Activated T-cell treated with anti-CD3 and anti-CD28 coated beads, Interleukin-2, amount 50 U/mL, for 4 hours (primary cell): ENCODE results near the gene SLC35G6. TPM values are rescaled to one million over a fixed set of nuclear protein-coding genes. Genes with fewer than 3 reads are reported as not detected.
A peak's percentile ranks its signal among the peaks of the same experiment; 100 is the strongest.
"Not testable (repeated sequence)": the region's sequence is repeated elsewhere in the genome, so short reads cannot be mapped to it uniquely, and the experiment has no call there.

ENCODE experiments used
- ATAC-seq, 2 donors: fragments of 200-7000 bp; cut with Tn5 transposase; one replicate each; pipeline ENCODE4 v1.10.0; 2021
- DNase-seq: peaks from one replicate; pipeline ENCODE4 v3.0.0-alpha.2; 2020
- H3K27me3 Mint-ChIP-seq: one replicate; pipeline ENCODE4 v1.8.0; 2021; ENCODE audit warnings: low read depth, mixed read lengths
- H3K36me3 Mint-ChIP-seq: one replicate; pipeline ENCODE4 v1.8.0; 2022; ENCODE audit warnings: mixed read lengths; ENCODE audit not compliant: insufficient read depth
- H3K4me1 Mint-ChIP-seq: one replicate; pipeline ENCODE4 v1.8.0; 2021; ENCODE audit warnings: low read depth, mixed read lengths
- H3K4me3 Mint-ChIP-seq: one replicate; pipeline ENCODE4 v1.8.0; 2021; ENCODE audit warnings: mild to moderate bottlenecking, moderate library complexity, mixed read lengths
- H3K9me3 Mint-ChIP-seq: one replicate; pipeline ENCODE4 v1.8.0; 2021; ENCODE audit warnings: mixed read lengths
- total RNA-seq, 3 donors: library from RNA; stranded (reverse); gene quantifications; one replicate each; pipeline ENCODE4 v1.2.1, GENCODE V29; 2021

SLC35G6 gene
- total RNA-seq: not detected

DNA sequence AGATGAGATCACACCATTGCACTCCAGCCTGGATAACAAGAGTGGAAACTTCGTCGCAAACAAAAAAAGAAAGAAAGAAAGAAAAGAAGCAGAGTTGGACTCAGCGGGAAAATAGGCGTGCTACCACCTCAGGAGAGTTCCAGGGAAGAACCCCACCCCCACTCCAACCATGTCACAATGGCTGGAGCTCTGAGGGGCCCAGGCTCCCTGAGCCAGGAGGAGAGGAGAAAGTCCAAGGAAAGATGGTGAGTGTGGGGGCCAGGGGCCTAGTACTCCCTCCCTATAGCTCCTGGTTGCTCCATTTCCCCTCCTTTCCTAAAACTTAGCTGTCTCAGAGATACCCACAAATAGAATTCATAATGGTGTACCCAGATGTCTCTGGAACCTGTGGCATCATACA, at the start of gene SLC35G6:
SLC35G6 (plus strand) TSS at position 172 of the 400 bp plus-strand sequence; CDS start at position 243, 71 bp downstream.
- H3K4me3 Mint-ChIP-seq: peak within 1 kb of the TSS; percentile 88
- not testable (repeated sequence) for ATAC-seq

DNA sequence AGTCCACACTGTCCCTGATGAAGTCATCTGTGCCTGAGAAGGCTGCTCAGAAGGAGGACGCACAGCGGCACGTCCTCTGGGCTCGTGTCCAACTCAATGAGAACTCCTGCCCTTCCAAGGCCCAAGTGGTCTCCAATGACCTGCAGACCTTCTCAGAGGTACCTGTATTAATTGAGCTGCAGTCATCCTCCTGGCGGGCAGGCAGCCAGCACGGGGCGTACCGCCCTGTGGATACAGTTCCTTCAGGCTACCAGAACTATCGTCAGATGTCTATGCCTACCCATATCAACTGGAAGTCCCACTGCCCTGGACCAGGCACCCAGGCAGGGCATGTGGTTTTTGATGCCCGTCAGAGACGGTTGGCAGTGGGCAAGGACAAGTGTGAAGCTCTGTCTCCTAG, 49.0 kb upstream of the SLC35G6 start:
- DNase-seq (no peak), ATAC-seq (no peak)
- H3K4me1 Mint-ChIP-seq: peaks cover 11% of the 10 kb centered on the region
- H3K27me3 Mint-ChIP-seq: no peaks in the 10 kb centered on the region
- no peaks in the 10 kb centered on the region for H3K9me3 Mint-ChIP-seq
- H3K4me3 Mint-ChIP-seq: no peak overlapping the region
- no peaks in the 10 kb centered on the region for H3K36me3 Mint-ChIP-seq

More for the DNA sequence above, at the start of gene SLC35G6:
- peaks cover 11% of the 10 kb centered on the region for H3K36me3 Mint-ChIP-seq
- H3K4me1 Mint-ChIP-seq: peaks cover 70% of the 10 kb centered on the region
- not testable (repeated sequence) for H3K27me3 Mint-ChIP-seq, DNase-seq, H3K9me3 Mint-ChIP-seq

DNA sequence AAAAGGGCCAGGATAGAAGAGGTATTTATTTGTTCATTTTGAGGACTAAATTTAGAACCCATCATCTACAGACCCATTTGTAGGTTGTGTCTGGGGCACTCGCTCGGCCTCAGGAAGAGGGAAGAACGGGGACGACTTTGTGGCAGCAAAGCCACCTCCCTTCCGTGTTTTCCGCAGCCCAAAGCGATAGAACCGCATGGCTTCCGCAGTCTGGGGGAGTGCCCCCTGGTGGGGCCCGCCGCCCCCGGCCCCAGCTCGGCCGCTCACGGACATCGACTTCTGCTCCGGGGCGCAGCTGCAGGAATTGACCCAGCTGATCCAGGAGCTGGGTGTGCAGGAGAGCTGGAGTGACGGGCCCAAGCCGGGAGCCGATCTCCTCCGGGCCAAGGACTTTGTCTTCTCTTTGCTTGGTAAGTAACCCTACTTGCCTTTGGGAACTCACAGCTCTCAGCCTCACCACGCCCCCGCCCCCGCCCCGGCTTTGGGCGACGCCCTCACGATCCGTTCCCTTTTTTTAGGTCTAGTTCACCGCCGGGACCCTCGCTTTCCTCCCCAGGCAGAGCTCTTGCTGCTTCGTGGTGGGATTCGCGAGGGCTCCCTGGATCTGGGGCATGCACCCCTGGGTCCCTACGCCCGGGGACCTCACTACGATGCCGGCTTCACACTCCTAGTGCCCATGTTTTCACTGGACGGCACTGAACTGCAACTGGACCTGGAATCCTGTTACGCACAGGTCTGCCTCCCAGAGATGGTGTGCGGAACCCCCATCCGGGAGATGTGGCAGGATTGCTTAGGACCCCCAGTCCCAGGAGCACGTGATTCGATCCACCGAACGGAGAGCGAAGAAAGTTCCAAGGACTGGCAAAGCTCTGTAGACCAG, 45.3 kb upstream of the SLC35G6 start:
- no peaks in the 10 kb centered on the region for H3K36me3 Mint-ChIP-seq
- peaks cover 20% of the 10 kb centered on the region for H3K27me3 Mint-ChIP-seq
- H3K4me1 Mint-ChIP-seq: peaks cover 34% of the 10 kb centered on the region
- peak overlapping the region; percentile 93 for H3K4me3 Mint-ChIP-seq
- H3K9me3 Mint-ChIP-seq: no peaks in the 10 kb centered on the region
- ATAC-seq (peak; percentile 20 to 25), DNase-seq (peak; percentile 48)

DNA sequence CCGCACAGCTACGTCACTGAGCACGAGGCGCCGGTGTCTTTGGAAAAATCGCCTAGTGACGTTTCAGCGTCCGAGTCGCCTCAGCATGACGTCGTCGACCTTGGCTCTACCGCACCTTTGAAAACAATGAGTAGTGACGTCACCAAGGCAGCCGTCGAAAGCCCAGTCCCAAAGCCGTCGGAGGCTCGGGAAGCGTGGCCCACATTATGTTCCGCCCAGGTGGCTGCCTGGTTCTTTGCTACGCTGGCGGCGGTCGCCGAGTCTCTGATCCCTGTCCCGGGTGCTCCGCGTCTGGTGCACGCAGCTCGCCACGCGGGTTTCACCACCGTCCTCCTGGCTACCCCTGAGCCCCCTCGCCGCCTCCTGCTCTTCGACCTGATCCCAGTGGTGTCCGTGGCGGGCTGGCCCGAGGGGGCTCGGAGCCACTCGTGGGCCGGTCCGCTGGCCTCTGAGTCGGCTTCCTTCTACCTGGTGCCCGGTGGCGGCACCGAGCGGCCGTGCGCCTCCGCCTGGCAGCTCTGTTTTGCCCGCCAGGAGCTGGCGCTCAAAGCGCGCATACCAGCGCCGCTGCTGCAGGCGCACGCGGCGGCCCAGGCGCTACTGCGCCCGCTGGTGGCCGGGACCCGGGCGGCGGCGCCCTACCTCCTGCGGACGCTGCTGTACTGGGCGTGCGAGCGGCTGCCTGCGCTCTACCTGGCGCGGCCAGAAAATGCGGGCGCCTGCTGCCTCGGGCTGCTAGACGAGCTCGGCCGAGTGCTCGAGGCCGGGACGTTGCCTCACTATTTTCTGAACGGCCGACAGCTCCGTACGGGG, 44.5 kb upstream of the SLC35G6 start:
- H3K4me3 Mint-ChIP-seq: peak overlapping the region; percentile 93
- DNase-seq (peak; percentile 77), ATAC-seq (peak; percentile 75 to 78)
- no peaks in the 10 kb centered on the region for H3K36me3 Mint-ChIP-seq
- H3K4me1 Mint-ChIP-seq: peaks cover 35% of the 10 kb centered on the region
- H3K27me3 Mint-ChIP-seq: peaks cover 27% of the 10 kb centered on the region
- no peaks in the 10 kb centered on the region for H3K9me3 Mint-ChIP-seq

DNA sequence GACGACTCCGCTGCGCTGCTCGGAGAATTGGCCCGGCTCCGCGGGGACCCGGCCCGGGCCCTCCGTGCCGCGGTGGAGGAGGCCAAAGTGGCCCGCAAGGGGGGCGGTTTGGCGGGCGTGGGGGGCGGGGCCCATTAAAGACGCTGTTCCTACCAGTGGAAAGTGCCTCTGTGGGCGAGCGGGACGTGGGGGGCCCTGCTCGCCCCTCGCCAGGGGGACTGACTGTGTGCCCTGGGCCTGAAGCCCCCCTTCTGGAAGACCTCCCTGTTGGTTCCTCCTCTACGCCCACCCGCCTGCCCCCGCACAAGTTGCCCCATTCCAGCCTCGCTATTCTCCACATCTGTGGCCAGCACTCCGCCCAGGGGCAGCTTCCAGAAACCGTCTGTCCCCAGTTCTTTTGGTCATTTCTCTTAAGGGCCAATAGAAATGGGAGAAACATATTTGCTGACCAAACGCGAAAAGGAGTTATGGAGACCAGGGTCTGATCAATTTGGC, 43.8 kb upstream of the SLC35G6 start:
- no peak for DNase-seq
- Mint-ChIP-seq H3K9me3 (no peaks in the 10 kb centered on the region), H3K36me3 (no peaks in the 10 kb centered on the region), H3K4me1 (peaks cover 35% of the 10 kb centered on the region), H3K4me3 (peak overlapping the region; percentile 67), H3K27me3 (peaks cover 32% of the 10 kb centered on the region)
- no peak for ATAC-seq

DNA sequence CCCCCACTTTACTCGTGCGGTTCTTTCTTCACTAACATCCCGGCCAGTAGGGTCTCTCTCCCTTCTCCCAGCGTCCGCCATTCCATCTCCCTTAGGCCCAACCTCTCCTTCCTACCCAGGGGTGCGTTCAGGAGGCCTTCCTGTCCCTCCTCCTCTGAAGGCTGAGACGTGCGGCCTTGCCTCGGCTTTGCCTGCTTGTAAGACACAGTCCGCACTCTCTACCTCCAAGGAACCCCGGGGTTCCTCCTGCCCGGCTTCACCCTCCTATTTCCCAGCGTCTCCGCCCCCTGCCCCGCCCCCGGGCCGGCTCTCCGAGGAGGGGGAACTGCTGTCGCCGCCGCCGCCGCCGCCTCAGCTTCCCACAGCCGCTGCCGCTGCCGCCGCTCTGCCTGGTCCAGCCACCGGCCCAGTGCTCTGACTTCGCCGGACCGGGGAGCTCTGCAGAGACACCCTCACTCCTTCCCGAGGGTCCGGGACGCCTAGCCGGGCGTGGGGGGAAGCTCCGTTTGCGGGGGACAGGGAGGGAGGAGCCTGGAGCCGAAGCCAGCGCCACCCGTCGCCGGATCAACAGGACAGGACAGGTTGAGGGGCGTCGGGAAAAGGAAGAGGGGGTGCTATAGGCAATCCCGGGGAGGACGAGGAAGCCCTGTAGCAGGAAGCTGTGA, 43.2 kb upstream of the SLC35G6 start:
- Mint-ChIP-seq H3K4me1 (peaks cover 35% of the 10 kb centered on the region), H3K4me3 (peak overlapping the region; percentile 67), H3K9me3 (no peaks in the 10 kb centered on the region), H3K36me3 (no peaks in the 10 kb centered on the region), H3K27me3 (peaks cover 39% of the 10 kb centered on the region)
- ATAC-seq (no peak), DNase-seq (peak; percentile 61)

DNA sequence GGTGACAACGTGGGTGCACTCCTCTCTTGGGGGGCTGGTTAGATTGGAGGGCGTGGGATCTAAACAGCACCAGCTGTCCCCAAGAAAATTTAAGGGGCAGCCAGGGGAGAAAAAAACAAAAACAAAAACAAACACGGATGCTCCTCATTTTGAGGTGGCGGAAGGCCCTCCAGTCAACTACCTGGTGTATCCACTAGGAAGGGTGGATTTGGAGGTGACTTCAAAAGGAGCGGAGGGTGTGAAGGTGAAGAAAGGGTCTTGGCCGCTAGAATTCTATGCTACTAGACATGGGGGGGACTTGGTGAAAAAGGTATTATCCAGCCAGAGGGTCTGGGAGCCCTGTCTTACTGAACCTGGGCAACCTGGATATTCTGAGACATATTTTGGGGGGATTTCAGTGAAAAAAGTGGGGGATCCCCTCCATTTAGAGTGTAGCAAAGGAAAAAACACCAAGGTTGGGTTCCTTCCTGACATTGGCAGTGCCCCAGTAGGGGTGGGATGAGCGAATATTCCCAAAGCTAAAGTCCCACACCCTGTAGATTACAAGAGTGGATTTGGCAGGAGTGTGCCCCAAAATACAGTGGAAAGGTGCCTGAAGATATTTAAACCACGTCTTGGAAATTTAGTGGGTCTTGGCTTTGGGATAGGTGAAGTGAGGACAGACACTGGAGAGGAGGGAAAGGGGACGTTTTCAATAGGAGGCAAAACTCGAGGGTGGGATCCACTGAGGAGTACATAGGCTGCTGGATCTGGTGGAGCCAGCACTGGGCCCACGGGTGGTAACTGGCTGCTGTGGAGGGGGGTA, 42.4 kb upstream of the SLC35G6 start:
- Mint-ChIP-seq H3K9me3 (no peaks in the 10 kb centered on the region), H3K4me3 (peak overlapping the region; percentile 67), H3K36me3 (no peaks in the 10 kb centered on the region), H3K4me1 (peaks cover 35% of the 10 kb centered on the region), H3K27me3 (peaks cover 47% of the 10 kb centered on the region)
- DNase-seq: no peak
- ATAC-seq: no peak

DNA sequence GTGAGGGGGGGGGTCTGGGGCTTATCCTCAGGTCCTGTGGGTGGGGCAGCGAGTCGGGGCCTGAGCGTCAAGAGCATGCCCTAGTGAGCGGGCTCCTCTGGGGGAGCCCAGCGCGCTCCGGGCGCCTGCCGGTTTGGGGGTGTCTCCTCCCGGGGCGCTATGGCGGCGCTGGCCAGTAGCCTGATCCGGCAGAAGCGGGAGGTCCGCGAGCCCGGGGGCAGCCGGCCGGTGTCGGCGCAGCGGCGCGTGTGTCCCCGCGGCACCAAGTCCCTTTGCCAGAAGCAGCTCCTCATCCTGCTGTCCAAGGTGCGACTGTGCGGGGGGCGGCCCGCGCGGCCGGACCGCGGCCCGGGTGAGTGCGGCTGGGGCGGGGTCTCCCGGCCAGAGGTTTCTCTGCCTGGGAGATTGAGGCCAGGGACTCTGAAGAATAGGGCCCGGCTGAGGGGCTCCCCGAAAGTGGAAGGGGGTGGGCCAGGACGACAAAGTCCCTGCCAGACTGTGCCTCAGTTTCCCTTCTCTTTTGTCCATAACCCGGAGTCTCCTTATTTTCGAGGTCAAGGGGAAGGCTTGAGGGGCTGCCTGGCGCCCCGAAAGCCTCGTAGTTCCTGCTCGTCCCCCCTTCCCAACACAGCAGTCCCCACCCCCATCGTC, 41.7 kb upstream of the SLC35G6 start, which contains the start of gene FGF11:
FGF11 (plus strand) TSS at position 51 of the 651 bp plus-strand sequence; CDS start at position 160, 109 bp downstream.
- Mint-ChIP-seq H3K4me1 (peaks cover 35% of the 10 kb centered on the region), H3K27me3 (peaks cover 52% of the 10 kb centered on the region), H3K9me3 (no peaks in the 10 kb centered on the region), H3K36me3 (no peaks in the 10 kb centered on the region), H3K4me3 (peak within 1 kb of the TSS; percentile 74)
- no peak for ATAC-seq
- no peak for DNase-seq

DNA sequence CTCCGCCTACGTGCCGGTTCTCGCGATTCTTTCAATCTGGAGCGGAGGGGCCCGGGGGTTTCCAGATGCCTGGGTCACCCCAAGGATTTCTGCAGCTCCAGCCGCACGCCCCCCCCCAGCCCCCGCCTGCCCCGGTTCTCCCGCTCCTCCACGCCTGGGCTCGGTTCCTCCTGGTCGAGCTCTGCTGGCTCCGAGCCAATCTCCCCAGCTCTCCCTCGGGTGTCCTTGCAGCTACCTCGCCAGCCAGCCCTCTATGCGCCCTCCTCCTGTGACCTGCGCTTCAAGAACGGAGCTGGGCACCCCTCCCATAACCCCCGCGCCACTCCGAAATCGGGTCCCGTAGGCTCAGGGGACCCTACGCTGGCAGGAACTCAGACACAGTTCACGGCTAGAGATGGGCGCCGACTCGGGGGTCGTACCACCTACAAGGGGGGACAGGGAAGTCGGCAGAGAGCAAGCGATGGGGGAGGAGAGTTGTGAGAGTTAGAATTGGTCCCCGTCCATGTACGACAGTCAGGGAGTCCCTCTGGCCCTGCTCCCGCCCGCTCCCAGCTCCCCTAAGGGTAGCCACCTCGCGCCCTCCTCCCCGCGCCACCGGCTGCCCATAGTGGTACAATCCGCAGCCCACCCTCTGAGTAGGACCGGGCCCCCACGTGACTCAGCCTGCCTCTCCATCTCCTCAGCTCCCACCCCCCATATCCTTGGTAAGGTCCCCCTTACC, 41.0 kb upstream of the SLC35G6 start:
- Mint-ChIP-seq H3K27me3 (peaks cover 57% of the 10 kb centered on the region), H3K4me3 (peak overlapping the region; percentile 74), H3K9me3 (no peaks in the 10 kb centered on the region), H3K4me1 (peaks cover 34% of the 10 kb centered on the region), H3K36me3 (no peaks in the 10 kb centered on the region)
- peak; percentile 30 for DNase-seq
- no peak for ATAC-seq

DNA sequence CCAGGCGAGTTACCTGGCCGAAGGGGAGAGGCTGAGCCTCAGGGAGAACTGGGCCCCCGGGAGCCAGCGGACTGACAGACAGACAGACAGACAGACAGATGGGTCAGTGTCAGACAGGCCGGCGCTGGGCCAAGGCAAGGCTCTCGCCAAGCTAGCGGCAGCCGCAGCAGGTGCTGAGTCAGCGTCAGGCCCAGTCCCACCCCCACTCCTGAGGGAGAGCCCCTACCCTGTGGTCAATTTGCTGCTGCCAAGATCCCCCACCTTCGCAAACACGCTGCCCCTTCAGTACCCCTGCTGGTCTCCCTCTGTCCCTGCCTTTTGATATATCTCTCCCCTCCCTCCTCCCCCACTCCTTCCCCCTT, 40.4 kb upstream of the SLC35G6 start:
- DNase-seq (no peak), ATAC-seq (no peak)
- Mint-ChIP-seq H3K4me1 (peaks cover 37% of the 10 kb centered on the region), H3K9me3 (no peaks in the 10 kb centered on the region), H3K4me3 (peak overlapping the region; percentile 74), H3K36me3 (no peaks in the 10 kb centered on the region), H3K27me3 (peaks cover 63% of the 10 kb centered on the region)

DNA sequence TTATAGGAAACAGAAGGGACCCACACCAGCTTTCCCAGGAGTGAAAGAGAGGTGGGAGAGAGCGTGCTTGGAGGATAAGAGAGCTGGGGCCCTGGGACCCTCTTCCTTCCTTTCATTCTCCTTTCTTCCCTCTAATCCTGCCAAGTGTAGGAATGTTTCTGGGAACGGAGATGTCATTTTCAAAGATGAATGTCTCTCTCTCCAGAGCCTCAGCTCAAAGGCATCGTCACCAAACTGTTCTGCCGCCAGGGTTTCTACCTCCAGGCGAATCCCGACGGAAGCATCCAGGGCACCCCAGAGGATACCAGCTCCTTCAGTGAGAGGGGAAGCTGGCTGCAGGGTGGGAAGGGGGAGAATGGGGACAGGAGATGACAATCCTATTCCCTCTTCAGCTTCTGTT, 40.0 kb upstream of the SLC35G6 start:
- Mint-ChIP-seq H3K4me3 (no peak overlapping the region), H3K9me3 (no peaks in the 10 kb centered on the region), H3K27me3 (peaks cover 65% of the 10 kb centered on the region), H3K4me1 (peaks cover 37% of the 10 kb centered on the region), H3K36me3 (no peaks in the 10 kb centered on the region)
- DNase-seq (no peak), ATAC-seq (no peak)

DNA sequence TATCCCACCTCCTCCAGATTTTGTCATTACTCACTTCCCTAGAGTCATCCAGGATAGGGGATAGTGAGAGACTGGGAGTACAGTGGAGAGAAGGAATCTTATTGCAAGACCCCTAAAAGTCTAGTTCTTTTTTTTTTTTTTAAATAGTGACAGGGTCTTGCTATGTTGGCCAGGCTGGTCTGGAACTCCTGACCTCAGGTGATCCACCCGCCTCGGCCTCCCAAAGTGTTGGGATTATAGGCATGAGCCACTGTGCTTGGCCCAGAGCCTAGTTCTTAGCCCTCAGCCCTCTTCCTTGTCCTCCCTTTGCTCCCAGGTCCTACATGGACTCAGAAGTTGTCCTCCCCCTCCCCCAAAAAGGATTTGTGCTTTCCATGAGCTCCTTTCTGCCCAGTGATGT, 39.1 kb upstream of the SLC35G6 start:
- no peak overlapping the region for H3K4me3 Mint-ChIP-seq
- H3K9me3 Mint-ChIP-seq: no peaks in the 10 kb centered on the region
- H3K27me3 Mint-ChIP-seq: peaks cover 68% of the 10 kb centered on the region
- DNase-seq (no peak), ATAC-seq (no peak)
- peaks cover 37% of the 10 kb centered on the region for H3K4me1 Mint-ChIP-seq
- H3K36me3 Mint-ChIP-seq: no peaks in the 10 kb centered on the region
